ENCODE data around the gene NMNAT3. TPM values are rescaled to one million over a fixed set of nuclear protein-coding genes. Genes with fewer than 3 reads are reported as not detected.

Gene NMNAT3
- polyA plus RNA-seq, 4 donors, result 4.5 to 10.0 (median 8.1) TPM

DNA sequence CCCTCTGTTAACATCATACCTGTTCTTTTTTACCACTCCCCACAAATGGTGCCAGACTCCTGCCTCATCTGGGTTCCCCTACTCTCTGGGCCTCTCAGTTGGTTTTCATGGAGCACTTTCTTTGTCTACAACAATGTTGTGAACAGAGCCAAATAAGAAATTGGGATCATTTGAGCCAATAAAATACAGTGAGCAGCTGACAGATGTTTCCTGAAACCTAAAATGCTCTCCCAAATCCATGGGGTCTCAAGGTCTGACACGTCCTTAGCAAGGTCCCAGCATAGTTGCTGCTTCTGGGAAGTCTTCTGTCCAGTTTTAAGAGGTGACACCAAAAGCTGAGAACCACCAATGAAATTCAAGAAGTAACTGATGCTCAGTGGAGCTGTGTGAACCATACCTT lies 1.7 kb downstream of the NMNAT3 start:
- DNase-seq (ENCODE audit: low read depth in 4 of 4, low spot score in 3 of 4), result no peak

DNA sequence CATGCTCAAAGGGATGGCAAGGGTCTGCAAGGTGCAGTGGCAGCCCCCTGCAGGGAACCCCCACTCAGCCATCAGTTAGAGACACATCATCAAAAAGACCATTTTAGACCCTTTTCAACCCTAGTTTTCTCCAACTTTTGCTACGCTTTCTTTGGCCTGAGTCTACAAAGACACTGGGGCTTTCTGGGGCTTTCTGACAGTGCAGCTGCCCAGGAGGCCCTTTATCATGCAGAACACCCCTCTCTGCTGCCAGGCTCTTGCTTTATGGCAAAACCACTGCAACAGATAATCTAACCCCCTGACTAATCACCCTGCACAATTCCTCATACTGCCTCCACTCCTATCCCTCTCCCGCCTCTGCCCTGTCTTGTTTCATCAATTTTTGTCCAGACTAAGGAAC lies 2.4 kb downstream of the NMNAT3 start:
- no peak for DNase-seq (ENCODE audit: low read depth in 4 of 4, low spot score in 3 of 4)

DNA sequence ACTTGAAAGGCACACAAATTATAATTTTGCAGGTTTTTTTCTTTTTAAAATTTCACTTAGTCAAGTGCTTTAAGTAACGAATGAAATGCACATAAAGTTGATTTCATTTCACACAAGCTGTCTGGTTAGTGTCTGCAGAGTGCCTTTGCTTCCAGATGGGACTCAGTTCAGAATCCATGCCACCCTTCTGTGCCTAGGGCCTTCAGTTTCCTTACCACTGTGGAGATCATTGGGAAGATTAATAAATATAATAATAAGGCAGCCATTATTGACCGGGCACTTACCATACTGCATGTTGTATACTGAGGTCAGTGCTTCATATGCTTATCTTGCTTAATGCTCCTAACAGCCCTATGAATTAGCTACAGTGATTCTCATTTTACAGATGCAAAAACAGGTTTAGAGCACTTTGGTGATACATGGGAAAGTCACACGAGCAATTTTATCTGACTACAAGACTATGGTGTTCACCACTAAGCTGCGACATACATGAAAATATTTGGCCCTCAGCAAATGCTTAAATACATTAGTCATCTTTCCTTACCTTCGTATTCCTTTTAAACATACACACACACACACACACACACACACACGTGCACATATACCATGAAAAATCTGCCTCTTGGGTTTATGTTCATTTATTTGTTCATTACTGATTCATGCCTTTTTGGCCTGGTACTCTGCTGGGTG lies 3.1 kb downstream of the NMNAT3 start:
- DNase-seq (ENCODE audit: low read depth in 4 of 4, low spot score in 3 of 4), result no peak

GRCh38 chr3:139672884-139673283 lies 4.9 kb downstream of the NMNAT3 start:
- no peak for DNase-seq (ENCODE audit: low read depth in 4 of 4, low spot score in 3 of 4)

DNA sequence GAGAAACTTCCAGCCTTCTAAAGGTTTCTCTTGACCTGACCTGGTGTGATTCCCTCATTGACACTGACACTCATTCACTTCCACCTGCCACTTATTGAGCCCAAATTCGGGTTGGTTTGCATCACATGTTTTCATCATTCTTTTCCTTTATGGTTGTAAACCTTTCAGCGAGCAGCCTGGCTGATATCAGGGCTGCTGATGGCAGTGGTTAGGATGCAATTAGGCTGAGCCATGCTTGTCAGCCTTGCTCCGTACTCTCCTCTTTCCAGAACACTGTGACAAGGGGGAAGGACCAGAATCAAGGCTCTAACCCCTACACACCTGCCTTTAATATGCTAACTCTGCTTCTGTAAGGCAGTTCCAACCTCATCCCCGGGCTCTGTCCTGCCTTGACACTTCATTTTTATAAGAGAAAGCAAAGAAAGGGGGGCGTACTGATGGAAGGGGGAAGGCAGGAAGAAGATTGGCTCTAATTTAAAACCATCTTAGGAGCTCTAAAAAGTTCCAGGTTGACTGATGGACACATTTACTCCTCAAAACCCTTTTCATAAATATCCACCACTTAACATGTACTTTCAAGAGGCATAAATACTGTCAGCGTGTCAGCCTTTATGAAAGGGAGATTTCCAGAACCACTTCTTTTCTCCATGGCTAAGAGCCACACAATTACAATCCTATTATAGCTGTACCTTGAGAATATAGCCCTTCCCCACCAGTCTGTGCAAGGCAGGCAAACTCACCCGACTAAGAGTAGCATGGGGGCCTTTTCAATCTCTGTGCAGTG lies 5.7 kb downstream of the NMNAT3 start:
- no peak for DNase-seq (ENCODE audit: low read depth in 4 of 4, low spot score in 3 of 4)

GRCh38 chr3:139671107-139671506 lies 6.7 kb downstream of the NMNAT3 start:
- no peak for DNase-seq (ENCODE audit: low read depth in 4 of 4, low spot score in 3 of 4)

GRCh38 chr3:139670196-139670595 lies 7.6 kb downstream of the NMNAT3 start:
- no peak for DNase-seq (ENCODE audit: low read depth in 4 of 4, low spot score in 3 of 4)

DNA sequence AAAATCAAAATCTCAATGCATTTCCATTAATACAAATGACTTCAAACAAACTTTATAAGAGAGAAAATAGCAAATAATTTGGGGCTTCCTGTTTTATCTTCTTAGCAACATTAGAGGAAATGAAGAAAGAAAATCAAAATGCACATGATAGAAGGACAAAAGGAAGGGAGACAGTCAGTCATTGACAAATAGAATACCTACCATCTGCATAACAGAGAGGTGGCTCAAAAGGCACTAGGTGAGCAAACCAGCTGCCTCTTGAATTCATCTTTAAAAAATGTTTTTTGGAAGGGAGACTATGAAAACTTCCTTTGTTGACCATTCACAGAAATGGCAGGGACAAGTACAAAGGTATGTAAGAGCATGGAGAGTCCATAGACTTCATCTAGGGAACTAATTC lies 9.4 kb downstream of the NMNAT3 start:
- DNase-seq (ENCODE audit: low read depth in 4 of 4, low spot score in 3 of 4), result no peak

DNA sequence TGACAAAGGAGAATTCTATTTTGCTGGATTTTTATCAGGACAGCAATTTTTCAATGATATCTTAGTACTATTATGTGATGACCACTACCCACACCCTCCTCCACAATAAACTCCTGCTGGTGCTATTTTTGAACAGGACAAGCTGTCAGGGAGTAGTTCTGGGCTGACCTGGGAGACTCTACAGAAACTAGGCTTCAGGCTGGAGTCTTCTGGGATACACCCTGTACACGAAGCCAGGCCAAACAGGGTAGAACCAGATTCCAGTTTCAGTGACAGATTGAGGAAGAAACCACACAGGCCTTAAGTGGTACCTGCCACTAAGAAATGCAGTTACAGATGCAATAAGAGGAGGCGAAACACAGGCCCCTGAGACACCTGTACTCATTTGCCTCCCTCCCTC lies 12.8 kb downstream of the NMNAT3 start:
- no peak for DNase-seq (ENCODE audit: low read depth in 4 of 4, low spot score in 3 of 4)

GRCh38 chr3:139660269-139660668 lies 17.5 kb downstream of the NMNAT3 start:
- DNase-seq (ENCODE audit: low read depth in 4 of 4, low spot score in 3 of 4), result no peak

GRCh38 chr3:139659511-139659910 lies 18.3 kb downstream of the NMNAT3 start:
- no peak for DNase-seq (ENCODE audit: low read depth in 4 of 4, low spot score in 3 of 4)

DNA sequence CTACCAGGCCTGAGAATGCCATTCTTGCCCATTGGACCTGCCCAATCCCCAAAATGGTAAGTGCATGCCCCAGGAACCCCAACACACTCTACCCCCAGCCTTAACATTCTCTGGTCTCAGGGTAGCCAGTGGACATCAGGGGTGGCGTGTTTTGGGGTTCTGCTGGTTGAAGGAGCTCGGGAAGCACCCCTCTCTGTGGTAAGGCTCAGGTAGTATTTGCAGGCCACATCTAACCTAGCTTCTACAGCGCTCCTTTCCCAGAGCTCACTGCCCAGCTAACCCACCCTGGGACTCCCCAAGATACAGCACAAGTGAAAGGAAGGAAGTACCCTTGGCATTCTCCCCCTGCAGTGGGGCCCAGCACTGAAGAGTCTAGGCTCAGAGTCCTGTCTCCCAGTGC lies 19.8 kb downstream of the NMNAT3 start:
- no peak for DNase-seq (ENCODE audit: low read depth in 4 of 4, low spot score in 3 of 4)

GRCh38 chr3:139657434-139657833 lies 20.3 kb downstream of the NMNAT3 start:
- DNase-seq (ENCODE audit: low read depth in 4 of 4, low spot score in 3 of 4), result no peak

- DNase-seq (ENCODE audit: low read depth in 4 of 4, low spot score in 3 of 4), result no peak
Observed at GRCh38 chr3:139655909-139656595, 21.7 kb downstream of the NMNAT3 start.

DNA sequence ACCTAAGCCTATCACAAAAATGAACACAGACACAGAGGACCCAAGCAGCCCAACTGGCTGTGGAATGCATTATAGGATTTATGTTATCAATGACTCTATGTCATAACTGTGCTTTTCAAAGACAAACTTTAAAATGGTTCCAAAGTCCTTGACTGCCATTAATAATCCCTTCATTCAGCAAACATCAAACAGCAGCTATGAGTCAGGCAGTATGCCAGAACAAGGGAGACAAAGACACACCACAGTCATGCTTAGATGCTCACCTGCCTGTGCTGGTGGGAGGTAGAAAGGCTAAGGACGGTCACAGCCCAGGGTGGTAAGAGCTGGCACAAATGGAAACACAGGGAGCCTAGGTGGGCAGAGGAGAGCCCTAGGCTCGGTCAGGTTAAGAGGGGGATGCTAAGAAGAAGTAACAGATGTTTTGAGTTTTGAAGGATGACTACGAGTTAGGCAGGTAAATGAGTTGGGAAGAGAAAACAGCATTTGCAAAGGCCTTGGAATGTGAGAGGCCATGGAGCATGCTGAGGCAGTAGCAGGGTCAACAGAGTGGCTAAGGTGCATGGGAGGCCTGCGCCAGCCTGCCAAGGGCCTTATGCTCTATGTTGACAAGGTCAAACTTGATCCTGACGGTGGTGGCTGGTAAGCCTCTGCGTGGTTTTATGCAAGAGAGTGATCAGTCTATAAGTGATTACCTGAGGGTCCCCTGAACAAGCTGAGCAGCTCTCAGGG lies 23.0 kb downstream of the NMNAT3 start:
- DNase-seq (ENCODE audit: low read depth in 4 of 4, low spot score in 3 of 4), result no peak

DNA sequence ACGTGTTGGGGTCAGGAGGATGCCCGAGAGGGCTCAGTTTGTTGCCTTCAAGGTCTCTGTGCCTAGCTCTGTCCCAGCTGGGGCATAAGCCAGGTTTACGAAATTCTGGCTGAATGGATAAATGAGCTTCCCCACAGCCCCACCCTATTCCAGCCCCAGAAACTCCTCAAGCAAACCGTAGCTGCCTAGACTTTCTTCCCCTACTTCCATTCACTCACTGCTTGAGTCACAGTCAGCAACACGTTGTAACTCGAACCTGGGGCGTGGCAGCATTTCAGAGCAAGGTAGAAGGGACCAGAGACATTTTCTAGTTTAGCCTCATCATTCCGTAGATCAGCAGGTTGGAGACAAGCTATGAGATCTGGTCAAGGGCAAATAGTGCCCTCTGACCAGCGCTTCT lies 24.2 kb downstream of the NMNAT3 start:
- no peak for DNase-seq (ENCODE audit: low read depth in 4 of 4, low spot score in 3 of 4)

DNA sequence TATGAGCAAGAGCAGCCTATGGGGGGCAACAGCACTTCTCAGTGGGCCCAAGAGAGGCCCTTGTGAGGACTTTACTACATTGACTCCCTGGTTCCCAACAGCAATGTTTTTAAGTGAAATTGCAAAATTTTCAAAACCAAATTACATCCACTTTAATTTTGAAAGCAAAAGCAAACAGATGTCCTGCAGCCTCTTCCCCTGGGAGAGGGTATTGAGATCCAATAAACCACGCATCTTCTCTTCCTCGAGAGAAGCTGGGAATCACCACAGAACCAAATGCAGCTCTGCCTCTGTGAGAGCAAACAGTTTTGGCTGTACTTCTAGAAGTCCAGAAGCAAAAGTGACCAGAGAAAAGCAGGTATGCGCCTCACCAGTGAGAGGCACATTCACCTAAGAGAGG lies 25.2 kb downstream of the NMNAT3 start:
- DNase-seq (ENCODE audit: low read depth in 4 of 4, low spot score in 3 of 4), result no peak

GRCh38 chr3:139647866-139648435 lies 29.8 kb downstream of the NMNAT3 start:
- DNase-seq (ENCODE audit: low read depth in 4 of 4, low spot score in 3 of 4), result no peak

GRCh38 chr3:139646512-139646911 lies 31.3 kb downstream of the NMNAT3 start:
- no peak for DNase-seq (ENCODE audit: low read depth in 4 of 4, low spot score in 3 of 4)

DNA sequence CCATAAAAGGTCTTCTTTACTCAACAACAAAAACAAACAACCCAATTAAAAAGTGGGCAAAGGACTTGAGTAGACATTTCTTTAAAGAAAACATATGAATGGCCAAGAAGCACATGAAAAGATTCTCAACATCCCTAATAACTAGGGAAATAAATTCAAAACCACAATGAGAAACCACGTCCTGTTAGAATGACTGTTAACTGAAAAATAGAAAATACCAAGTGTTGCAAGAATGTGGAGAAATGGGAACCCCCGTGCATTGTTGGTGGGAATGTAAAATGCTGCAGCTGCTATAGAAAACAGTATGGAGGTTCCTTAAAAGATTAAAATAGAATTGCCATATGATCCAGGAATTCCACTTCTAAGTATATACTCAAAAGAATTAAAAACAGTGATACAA lies 34.8 kb downstream of the NMNAT3 start:
- DNase-seq (ENCODE audit: low read depth in 4 of 4, low spot score in 3 of 4), result no peak

- DNase-seq (ENCODE audit: low read depth in 4 of 4, low spot score in 3 of 4), result no peak
Observed at GRCh38 chr3:139640456-139640855, 37.3 kb downstream of the NMNAT3 start.
